C4-2B (cell line): ENCODE measurements around the gene EPHB2.

ENCODE experiments used
- ZFX ChIP-seq: fragments of 450-650 bp; IDR thresholded peaks from 2 replicates; pipeline ENCODE4 v1.6.1; 2017
- TF ChIP-seq, protein P1 (sequence below): fragments of 450-650 bp; conservative IDR thresholded peaks from 2 replicates; pipeline ENCODE4 v1.5.1; 2017; ENCODE audit warnings: mild to moderate bottlenecking

DNA sequence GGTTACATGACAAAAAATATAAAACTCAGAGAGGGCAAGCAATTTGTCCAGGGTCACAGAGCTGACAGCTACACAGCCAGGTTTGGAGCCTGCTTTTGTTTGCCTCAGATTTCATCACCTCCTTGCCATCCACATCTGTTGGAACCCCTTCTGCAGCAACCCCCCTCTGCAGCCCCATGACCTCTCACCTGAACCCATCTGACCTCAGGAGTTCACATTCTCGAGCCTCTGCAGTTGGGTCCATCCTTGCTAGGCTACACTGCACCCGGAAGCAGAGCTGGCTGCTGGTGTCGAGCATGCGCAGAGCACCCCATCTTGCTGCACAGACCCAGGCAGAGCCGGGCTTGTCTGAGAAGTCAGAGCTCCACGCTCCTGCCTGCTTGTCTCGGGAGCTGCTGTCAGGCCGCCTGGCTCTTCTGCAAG, 47.6 kb upstream of the EPHB2 start:
- TF ChIP-seq, protein P1, sequence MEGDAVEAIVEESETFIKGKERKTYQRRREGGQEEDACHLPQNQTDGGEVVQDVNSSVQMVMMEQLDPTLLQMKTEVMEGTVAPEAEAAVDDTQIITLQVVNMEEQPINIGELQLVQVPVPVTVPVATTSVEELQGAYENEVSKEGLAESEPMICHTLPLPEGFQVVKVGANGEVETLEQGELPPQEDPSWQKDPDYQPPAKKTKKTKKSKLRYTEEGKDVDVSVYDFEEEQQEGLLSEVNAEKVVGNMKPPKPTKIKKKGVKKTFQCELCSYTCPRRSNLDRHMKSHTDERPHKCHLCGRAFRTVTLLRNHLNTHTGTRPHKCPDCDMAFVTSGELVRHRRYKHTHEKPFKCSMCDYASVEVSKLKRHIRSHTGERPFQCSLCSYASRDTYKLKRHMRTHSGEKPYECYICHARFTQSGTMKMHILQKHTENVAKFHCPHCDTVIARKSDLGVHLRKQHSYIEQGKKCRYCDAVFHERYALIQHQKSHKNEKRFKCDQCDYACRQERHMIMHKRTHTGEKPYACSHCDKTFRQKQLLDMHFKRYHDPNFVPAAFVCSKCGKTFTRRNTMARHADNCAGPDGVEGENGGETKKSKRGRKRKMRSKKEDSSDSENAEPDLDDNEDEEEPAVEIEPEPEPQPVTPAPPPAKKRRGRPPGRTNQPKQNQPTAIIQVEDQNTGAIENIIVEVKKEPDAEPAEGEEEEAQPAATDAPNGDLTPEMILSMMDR: no peak
- TF ChIP-seq ZFX: no peak
